Stimulated activated CD8-positive, alpha-beta memory T cell treated with anti-CD3 and anti-CD28 coated beads, Interleukin-7, amount 100 ng/mL, for 4 hours (primary cell): ENCODE results near the gene ARHGAP15.

Experiments
- DNase-seq, 2 donors: peaks; one replicate each; pipeline ENCODE4 v3.0.0-alpha.2; 2020; ENCODE audit warnings: low read depth in 2 of 2

Gene ARHGAP15

DNA sequence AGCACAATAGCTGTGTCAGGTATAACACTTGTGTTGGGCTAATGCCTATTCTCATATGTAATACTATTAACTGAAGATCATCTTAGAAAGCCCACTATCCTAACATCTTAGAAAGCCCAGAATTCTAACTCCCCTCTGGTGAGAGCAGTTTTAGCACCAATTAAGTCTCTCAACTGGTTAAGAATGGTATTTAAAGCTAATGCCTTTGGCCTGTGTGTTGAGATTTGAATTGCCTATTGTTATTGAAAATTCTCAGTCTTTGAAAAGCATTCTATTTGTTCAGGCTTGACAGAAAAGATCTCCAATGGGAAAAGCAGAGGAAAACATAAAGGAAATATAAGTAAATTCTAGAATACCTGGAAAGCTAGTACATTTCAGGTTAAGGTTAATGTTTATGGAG is 352.5 kb downstream of the ARHGAP15 start:
- DNase-seq, result no peak

DNA sequence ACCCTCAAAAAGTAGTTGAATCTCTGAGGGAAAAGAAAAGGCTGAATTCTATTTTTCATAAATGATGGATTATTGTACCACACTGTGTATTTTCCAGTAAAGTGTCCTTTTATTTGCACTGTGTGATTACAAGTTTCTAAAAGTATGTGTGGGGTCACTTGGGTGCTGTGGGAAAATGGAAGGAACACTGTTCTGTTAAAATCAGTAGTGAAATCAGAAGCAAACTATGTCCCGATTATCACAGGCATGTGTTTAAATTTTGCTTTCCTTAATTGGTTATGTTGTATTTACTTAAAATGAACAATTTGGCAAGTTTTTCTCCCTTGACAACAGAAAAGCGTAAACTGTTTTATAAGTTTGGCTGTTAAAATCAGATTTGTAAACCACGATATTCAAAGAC is 353.1 kb downstream of the ARHGAP15 start:
- DNase-seq, result no peak

DNA sequence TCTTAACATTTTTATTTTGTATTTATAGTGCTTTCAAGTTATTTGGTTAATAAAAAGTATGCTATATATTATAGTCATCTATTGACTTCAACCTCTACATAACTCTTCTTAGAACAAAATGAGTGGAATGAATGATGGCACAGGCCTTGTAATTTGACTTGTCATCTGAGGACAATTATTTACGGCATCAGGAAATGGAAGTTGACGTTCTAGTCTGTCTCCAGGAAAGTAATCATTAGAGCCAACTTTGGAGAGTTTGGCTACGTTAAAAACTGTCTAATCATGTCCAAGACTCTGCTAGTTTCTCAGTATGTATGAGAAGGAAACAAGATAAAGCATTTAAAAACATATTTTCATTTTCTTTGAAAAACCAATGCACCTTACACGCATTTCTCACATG is 353.6 kb downstream of the ARHGAP15 start:
- no peak for DNase-seq

DNA sequence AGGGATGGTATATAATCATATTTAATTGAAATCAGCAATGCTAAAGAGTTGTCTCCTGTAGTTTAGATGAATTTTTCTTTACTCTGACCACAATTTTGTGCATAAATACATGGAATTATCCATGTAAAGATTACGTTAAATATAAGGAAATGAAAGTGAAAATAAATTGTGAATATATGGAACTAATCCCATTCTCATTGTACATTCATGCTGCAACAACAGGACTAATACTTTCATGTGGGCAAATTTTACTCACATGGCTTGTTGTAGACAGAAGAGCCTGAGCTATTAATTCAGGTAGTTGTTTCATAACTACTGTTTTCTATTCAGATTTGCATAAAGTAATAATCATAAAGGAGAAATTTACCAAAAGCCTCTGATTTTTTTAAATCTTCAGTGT is 357.8 kb downstream of the ARHGAP15 start:
- no peak for DNase-seq

DNA sequence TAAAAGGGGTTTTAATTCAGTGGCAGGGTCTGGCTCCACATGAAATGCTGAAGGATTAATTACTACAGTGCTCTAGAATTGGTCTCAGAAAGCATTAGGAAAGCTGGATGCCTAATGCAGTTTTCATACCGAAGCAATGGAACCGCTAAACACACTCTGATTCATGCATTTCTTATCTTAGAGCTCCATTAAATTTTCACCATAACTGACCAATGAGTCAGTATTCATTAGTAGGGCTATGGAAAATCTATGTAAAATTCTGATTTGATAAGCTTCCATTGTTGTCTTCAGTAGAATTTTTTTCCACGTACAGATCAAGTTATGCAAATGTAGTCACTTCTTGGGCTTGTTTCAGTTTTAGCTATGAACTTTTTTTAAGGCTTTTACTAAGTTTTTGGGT is 359.9 kb downstream of the ARHGAP15 start:
- no peak for DNase-seq

DNA sequence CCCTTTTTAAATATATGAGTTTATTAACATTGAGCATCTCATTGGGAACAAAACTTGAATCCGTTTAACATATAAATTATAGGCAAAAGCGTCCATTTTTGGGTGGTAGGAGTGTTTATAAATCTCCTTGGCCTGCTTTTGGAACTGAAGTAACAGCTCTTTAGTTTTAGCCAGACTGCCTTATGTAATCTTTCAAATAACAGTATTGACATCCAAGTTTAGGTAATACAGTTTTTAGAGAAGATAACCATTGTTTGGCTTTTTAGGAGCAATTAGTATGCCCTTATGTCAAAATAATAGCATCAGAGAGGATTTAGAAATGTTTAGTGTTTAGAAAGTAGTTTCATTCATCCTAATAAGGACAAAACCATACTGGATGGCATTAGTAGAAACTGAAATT is 361.9 kb downstream of the ARHGAP15 start:
- no peak for DNase-seq

DNA sequence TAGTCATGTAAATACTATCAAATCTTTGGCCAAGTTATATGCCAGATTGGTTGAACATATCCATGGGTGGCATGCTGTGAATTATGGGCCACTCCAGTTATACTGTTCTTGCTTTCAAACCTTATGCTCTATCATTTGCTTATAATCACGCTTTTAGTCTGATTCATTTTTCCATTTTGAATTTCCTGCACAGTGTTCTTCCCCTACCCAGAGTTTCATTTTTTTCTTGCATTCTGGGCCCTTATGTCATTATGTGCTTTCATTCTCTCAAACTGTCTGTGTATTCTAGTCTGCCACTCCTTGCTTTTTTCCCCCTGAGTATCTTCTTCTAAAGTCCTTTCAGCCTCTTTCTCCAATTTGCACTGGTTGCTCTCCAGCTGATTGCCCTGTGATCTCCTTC is 364.1 kb downstream of the ARHGAP15 start:
- no peak for DNase-seq

DNA sequence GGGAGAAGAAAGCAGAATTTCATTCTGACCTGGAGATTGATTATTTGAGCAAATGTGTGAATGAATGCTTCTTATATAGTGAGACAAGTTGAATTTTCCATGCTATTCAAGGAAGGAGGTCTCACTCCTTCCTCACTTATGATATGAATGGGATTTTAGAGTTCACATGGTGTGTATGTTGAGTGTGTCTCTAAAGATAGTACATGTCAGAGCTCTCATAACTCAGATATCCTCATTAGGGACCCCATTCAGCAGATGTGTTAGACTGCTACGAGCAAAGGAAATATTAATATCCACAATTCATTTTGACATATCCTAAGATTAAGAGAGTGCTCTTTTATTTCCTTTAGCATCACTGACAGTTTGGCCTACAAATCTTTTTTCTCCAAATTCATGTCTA is 368.5 kb downstream of the ARHGAP15 start:
- no peak for DNase-seq

DNA sequence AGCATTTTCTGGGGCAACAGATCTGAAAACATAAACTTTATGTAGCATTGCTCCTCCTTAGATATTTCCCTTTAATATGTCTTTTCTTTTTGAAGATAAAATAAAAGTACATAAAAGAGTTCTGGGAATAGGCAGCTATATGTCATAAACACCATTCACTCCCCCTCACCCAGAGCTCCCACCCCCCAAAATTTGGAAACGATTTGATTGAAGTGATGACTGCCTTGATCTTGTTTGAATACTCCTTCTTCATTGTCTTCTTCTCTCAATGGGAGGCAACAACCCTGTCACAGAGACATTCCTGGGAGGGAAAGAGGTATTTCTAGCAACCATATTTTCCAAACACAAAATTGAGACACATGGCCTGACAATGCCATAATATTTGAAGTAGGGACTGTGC is 369.3 kb downstream of the ARHGAP15 start:
- DNase-seq, result no peak

DNA sequence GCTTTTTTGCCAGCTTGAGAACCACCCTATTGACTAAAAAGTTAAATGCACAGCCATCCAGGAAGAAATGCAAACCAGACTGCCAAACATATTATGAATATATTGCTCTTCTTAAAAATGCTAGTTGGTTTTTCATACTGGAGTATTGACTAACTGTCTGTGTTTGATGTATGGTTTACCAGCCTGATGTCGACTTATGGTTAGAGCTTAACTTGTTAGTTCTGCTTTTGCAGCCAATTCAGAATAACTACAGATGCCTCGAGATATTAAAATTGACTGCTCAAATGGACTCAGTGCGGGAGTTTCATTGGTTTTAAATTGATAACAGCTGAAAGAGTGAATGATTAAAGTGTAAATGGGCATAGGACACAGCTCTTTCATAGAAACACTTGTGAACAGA is 369.8 kb downstream of the ARHGAP15 start:
- no peak for DNase-seq

DNA sequence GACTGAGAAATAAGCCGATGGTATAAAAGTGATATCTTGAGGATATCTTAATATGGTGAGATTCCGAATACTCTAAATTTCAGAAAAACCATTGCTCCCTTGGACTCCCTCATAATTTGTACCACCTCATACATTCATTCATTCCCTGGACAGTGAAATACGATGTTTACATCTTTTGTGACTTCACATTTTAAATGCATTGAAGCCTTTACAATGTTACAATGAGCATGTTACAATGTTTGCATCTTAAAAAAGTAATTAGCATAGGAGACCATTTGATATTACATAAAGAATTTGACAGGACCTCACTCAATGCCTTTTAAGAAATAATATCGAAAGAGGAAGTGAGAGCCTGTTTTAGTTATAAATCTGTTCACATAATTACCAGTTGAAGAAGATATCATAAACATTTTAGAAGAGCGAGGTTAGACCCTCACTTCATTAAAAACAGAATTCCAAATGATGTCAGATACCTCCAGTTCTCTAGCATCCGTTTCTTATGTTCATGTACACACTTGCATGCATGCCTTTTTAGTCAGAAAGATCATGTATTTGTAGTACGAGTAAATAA is 372.0 kb downstream of the ARHGAP15 start:
- no peak for DNase-seq

DNA sequence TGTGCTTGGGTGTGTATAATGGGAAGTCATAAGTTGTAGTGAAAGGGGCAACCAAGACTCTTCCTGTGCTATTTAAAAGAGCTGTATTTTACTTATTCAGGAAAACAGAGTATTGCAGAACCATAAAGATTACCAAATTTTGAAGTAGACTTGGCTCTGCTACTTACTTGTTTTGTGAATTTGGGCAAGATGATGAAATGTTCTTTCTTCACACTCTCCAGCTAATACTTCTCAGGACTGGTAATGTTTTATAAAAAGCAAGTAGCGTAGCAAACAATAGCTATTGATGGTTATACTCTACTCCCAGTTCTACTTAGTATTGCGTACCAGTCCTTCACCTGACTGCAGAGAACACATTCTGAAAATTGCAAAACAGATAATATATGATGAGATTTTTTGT is 374.1 kb downstream of the ARHGAP15 start:
- DNase-seq, result no peak

DNA sequence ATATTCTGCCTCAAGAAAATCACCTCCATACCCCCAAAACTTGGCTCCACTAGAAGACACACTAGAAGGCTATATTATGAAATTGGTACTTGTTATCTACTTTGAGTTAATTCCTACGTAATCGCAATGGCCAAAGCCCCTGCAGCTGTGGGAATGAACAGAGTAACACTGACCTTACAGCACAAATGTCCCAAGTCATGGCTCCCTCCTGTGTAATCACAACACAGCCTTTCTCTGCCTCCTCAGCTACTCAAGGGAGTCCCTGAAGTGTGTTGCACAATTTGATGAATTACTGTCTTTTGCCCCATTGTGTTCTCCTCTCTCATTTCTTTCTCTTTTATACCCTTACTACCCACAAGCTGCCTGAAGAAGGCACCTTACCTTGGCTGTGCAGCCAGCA is 375.2 kb downstream of the ARHGAP15 start:
- no peak for DNase-seq

DNA sequence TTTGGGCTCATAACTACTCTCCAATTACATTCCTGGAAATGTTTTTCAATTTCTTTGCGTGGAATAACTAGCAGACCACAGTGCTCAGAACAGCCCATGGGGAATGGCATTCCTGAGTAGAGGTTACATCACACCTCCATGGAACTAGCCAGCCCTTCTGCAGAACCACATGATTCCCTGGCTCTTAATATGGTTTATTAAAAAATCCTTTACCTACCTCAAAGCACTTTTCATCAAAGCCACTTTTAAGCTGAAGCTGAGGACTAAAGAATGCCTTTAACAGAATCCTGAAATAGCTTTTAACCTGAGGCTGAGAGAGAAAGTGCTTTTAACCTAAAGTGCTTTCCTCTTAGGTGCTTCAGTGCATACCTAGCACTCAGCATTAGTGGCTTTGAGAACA is 376.3 kb downstream of the ARHGAP15 start:
- DNase-seq, result no peak

DNA sequence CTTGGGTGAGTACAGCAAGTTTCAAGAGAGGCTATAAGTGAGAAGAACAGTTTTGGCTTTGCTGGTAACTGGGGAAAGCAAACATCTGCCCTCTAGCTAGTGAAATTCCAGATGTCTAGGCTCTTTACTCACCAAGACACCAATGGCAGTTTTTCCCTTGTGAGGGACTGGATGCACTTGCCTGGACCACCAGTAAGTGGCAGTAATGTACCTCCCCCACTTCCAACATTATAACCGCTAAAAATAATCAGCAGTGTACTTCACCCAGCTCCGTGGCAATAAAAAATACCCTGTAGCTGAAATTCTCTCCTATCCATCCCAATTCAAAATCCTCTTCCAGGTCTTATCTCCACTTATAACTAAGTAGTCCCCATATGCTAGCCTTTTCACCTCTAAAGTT is 383.9 kb downstream of the ARHGAP15 start:
- no peak for DNase-seq

DNA sequence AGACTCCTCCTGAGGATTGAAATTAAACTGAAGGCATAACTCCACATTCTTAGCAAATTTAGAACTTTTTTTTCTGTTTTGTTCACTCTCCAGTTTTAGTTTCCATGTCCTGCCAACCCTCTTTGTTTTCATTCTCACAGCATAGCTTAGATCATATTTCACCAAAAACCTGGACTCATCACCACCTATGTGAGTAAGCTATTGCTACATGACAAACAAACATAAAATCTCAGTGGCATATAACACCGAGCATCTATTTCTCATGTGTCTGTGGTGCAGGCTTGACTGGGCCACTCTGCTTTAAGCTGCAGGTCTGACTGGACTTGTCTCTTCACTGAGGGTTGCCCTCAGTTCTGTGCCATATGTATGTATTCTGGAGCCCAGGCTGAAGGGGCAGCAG is 385.2 kb downstream of the ARHGAP15 start:
- no peak for DNase-seq

DNA sequence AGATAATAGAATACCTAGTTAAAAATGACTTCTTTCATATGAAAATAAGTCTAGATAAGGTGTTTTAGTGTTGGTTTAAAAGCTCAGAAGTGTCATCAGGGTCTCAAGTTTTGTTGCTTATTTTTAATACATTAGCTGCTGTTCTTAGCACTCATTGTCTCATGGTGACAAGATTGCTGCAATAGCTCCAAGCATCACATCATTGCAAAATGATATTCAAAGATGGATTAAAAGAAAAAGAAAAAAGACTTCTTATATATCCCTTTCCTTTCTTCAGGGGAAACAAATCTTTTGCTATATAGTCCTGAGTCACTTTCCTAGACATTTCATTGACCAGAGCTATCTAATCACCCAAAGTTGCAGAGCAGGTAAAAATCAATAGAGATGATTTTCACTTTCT is 386.1 kb downstream of the ARHGAP15 start:
- no peak for DNase-seq

DNA sequence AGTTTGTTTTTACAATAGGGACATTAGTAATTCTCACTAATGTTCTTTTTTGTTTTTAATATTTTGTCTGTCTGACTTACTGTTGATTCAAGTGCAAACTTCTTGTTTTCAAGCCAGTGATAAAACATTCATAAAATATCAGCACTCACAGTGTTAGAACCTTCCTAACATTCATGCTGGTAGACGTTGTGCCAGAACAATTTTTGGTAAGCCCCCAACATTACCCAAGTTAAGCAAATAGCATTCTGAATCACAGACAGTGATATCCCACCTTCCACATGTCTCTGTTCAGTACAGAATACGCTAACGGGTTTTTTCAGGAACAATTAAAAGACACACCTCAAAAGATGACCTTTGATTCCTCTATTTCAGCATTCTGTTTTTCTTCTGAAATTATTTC is 390.3 kb downstream of the ARHGAP15 start:
- no peak for DNase-seq

DNA sequence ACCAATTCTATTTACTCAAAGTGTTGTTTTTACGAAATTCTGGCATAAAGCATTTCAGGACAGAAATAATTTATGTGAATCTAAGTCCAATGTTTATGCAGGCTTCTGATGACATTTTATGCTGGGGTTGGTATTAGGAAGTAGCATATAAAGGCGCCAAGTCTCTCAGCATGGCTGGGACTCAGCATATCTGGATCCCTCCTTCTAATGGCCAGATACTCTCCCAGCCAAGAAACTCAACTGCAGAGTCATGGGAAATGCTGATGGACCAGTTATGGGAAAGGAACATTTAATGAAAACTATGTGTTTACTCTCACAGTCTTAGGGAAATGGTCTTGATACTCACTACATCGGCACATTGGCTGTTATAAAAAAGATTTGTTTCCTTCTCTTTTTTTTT is 392.2 kb downstream of the ARHGAP15 start:
- no peak for DNase-seq

DNA sequence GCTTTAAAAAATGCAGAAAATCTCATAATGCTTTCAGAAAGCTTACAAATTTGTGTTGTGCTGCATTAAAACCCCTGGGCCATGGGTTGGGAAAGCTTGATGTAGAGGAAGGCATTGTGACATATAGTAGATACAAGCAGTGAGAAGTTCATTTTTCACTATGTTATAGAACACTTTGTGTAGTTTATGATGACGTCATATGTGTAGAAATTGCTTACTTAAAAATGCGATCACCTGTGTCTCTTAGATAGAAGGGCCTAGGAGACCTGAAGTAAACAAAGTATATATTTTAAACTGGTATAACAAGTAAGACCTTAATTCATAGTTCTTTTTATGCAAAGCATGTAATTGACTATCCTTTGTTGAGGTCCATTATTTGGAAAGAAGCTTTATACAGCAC is 393.5 kb downstream of the ARHGAP15 start:
- DNase-seq, result no peak

DNA sequence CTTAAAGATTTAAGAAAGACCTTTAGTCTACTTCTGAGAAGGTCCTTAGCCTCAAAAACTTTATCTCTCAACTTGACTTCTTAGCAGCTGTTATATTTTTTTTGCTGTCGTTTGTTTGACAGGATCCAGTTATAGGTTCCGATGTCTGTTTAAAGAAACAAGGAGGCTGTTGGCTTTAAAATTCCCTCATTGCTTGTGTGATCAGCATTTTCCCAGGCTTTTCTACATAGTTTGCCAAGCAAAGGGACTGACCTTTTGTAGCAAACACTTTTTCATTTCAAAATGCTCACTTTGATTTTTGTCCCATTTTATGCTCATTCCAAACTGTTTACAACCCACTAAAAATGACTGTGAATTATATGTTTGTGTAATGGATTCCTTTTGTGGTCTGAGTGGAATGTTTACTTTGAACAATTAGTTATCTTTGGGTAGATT is 394.9 kb downstream of the ARHGAP15 start:
- no peak for DNase-seq

DNA sequence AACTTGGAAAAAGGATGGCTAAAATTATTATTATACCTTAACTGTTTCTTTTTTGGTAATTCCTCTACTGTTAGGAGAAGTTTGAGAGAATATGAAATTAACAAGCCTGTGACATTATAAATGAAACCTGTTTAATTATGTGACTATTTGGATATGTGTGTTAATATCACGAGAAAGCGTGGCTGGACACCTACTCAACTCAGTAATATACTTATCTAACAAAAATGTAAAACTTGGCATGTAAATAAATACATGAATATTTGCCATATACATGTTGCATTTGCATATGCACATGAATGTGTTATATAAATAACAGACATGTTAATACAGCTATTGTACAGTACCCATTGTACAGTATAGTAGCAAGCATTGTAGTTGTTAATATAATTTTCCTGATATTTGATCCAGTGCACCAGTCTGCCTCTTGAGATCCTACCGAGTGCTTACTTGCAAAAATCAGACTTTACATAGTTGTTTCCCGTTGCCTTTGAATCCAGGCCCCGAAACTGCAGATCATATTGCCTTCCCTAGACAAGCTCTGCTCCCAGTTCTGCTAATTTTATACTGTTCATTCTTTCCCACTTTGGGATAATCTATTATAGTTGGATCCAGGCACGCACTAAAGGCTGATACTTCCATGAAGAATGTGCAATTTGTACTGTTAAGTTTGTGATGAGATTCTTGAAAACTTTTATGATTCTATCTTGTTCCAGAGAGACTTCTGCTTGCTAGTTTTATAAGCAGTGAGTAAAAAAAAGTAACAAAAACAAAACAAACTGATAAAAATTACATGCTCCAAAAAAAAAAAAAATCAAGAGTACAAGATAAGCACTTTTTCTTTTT is 395.6 kb downstream of the ARHGAP15 start:
- DNase-seq, result no peak

DNA sequence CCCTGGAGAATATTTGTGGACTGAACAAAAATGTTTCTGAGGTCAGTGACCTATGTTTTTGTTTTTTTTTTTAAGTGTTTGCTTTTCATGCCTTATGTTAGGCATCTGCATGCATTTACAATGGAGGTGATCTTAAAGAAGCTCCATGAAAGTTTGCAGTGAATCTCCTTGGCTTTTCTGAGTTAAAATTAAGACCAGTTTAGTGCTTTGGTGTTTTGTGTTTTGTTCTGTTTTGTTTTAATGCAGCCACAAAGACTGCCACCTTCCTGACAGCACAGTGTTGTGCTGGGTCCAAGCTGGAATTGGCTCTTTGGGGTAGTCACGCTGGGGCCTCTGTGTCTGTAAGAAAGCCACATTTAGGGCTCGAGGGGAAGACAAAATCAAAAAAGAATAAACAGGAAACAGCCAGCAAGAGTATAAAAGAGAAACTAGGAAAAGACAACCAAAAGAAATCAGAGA is 396.2 kb downstream of the ARHGAP15 start:
- no peak for DNase-seq

DNA sequence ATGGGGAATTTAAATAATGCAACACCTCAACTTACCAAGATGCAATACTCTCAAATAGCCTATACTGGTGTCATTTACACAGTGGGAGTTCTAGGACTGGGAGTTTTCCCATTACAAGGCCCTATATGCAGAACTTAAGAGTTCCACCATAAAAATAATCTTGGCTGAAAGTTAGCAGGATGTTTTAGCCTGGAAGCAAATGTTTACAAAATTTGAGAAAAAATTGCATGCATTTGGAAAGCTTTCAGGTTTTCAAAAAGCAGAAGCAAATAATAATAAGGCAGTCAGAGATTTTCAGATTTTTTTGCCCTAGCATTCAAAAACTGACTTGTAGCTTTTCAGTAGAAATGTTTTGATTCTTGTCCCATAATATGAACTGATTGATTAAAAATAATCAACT is 397.3 kb downstream of the ARHGAP15 start:
- no peak for DNase-seq
